ENCODE results near the gene SLC16A12.

The SLC16A12 gene

GRCh38 chr10:89399956-89400355, 135.4 kb downstream of the SLC16A12 start:
- Histone ChIP-seq H2AFZ (ENCODE audit: low read depth) (no peak overlapping the region), H3K27ac (no peak overlapping the region), H4K20me1 (ENCODE audit: insufficient read depth) (no peaks in the 10 kb centered on the region), H3K4me3 (IDR thresholded peaks at IDR 0.05; ENCODE audit: insufficient read depth, low read depth, low read length) (no peak overlapping the region), H3K4me2 (no peak overlapping the region), H3K27me3 (ENCODE audit: insufficient read depth, low read depth) (no peaks in the 10 kb centered on the region), H3K79me2 (ENCODE audit: insufficient read depth, low read depth) (no peaks in the 10 kb centered on the region), H3K9ac (no peak overlapping the region), H3K4me1 (ENCODE audit: low read depth, poor library complexity, severe bottlenecking) (no peaks in the 10 kb centered on the region), H3K36me3 (ENCODE audit: insufficient read depth) (no peaks in the 10 kb centered on the region)
- TF ChIP-seq CTCF (conservative IDR thresholded peaks at IDR 0.05; ENCODE audit: low read depth, low read length), result no peak

GRCh38 chr10:89398003-89398749, 137.2 kb downstream of the SLC16A12 start:
- no peaks in the 10 kb centered on the region for H3K79me2 ChIP-seq (ENCODE audit: insufficient read depth, low read depth)
- no peak overlapping the region for H3K4me2 ChIP-seq
- no peak overlapping the region for H2AFZ ChIP-seq (ENCODE audit: low read depth)
- no peak overlapping the region for H3K4me3 ChIP-seq (IDR thresholded peaks at IDR 0.05; ENCODE audit: insufficient read depth, low read depth, low read length)
- TF ChIP-seq CTCF (conservative IDR thresholded peaks at IDR 0.05; ENCODE audit: low read depth, low read length), result no peak
- H3K36me3 ChIP-seq (ENCODE audit: insufficient read depth), result no peaks in the 10 kb centered on the region
- peaks cover 11% of the 10 kb centered on the region for H3K4me1 ChIP-seq (ENCODE audit: low read depth, poor library complexity, severe bottlenecking)
- no peaks in the 10 kb centered on the region for H3K27me3 ChIP-seq (ENCODE audit: insufficient read depth, low read depth)
- H3K27ac ChIP-seq, result no peak overlapping the region
- H4K20me1 ChIP-seq (ENCODE audit: insufficient read depth), result no peaks in the 10 kb centered on the region
- H3K9ac ChIP-seq, result no peak overlapping the region

- Histone ChIP-seq H3K79me2 (ENCODE audit: insufficient read depth, low read depth) (no peaks in the 10 kb centered on the region), H3K4me3 (IDR thresholded peaks at IDR 0.05; ENCODE audit: insufficient read depth, low read depth, low read length) (no peak overlapping the region), H3K9ac (no peak overlapping the region), H2AFZ (ENCODE audit: low read depth) (no peak overlapping the region), H3K36me3 (ENCODE audit: insufficient read depth) (no peaks in the 10 kb centered on the region), H3K4me2 (no peak overlapping the region), H3K4me1 (ENCODE audit: low read depth, poor library complexity, severe bottlenecking) (peaks cover 40% of the 10 kb centered on the region), H3K27ac (no peak overlapping the region), H3K27me3 (ENCODE audit: insufficient read depth, low read depth) (no peaks in the 10 kb centered on the region), H4K20me1 (ENCODE audit: insufficient read depth) (no peaks in the 10 kb centered on the region)
- TF ChIP-seq CTCF (conservative IDR thresholded peaks at IDR 0.05; ENCODE audit: low read depth, low read length), result no peak
Measured at GRCh38 chr10:89395141-89395540, 140.3 kb downstream of the SLC16A12 start.

- Histone ChIP-seq H3K4me3 (IDR thresholded peaks at IDR 0.05; ENCODE audit: insufficient read depth, low read depth, low read length) (no peak overlapping the region), H3K4me2 (peak overlapping the region; percentile 67; the same call in 1 of the 2 replicates)
Measured at GRCh38 chr10:89393898-89394297, 141.5 kb downstream of the SLC16A12 start.

More at GRCh38 chr10:89393898-89394297, 141.5 kb downstream of the SLC16A12 start:
- no peak overlapping the region for H3K9ac ChIP-seq
- no peak for TF ChIP-seq CTCF (conservative IDR thresholded peaks at IDR 0.05; ENCODE audit: low read depth, low read length)
- no peaks in the 10 kb centered on the region for H3K36me3 ChIP-seq (ENCODE audit: insufficient read depth)
- H3K27me3 ChIP-seq (ENCODE audit: insufficient read depth, low read depth), result no peaks in the 10 kb centered on the region
- no peaks in the 10 kb centered on the region for H3K79me2 ChIP-seq (ENCODE audit: insufficient read depth, low read depth)
- H3K4me1 ChIP-seq (ENCODE audit: low read depth, poor library complexity, severe bottlenecking), result peaks cover 49% of the 10 kb centered on the region
- H2AFZ ChIP-seq (ENCODE audit: low read depth), result no peak overlapping the region
- H4K20me1 ChIP-seq (ENCODE audit: insufficient read depth), result no peaks in the 10 kb centered on the region
- no peak overlapping the region for H3K27ac ChIP-seq
